Measurements from ENCODE around the gene POMGNT1.

The POMGNT1 gene

GRCh38 chr1:46183079-46183847, 15.0 kb downstream of the POMGNT1 start:
- Histone ChIP-seq H3K36me3 (ENCODE audit: control insufficient read depth, insufficient read depth, low read length) (peaks cover 11% of the 10 kb centered on the region), H3K9me3 (ENCODE audit: control insufficient read depth, low read length) (no peaks in the 10 kb centered on the region), H3K27ac (ENCODE audit: low read depth, low read length, severe bottlenecking) (peak overlapping the region; percentile 89), H3K4me3 (ENCODE audit: extremely low read depth, insufficient read depth, low read length, poor library complexity, severe bottlenecking) (no peak overlapping the region), H3K4me1 (ENCODE audit: control insufficient read depth, insufficient read depth, low read length, poor library complexity, severe bottlenecking) (peaks cover 22% of the 10 kb centered on the region)
- 79 to 84% methylated on average over 5 to 7 of the region's 8 CpGs for WGBS, 2 experiments (ENCODE audit: insufficient coverage in 2 of 2)

GRCh38 chr1:46181343-46182260, 16.6 kb downstream of the POMGNT1 start:
- WGBS, 2 experiments (ENCODE audit: insufficient coverage in 2 of 2) = 92% methylated on average over 6 to 7 of the region's 10 CpGs
- no peaks in the 10 kb centered on the region for H3K36me3 ChIP-seq (ENCODE audit: control insufficient read depth, insufficient read depth, low read length)
- no peak overlapping the region for H3K27ac ChIP-seq (ENCODE audit: low read depth, low read length, severe bottlenecking)
- no peaks in the 10 kb centered on the region for H3K9me3 ChIP-seq (ENCODE audit: control insufficient read depth, low read length)
- H3K4me3 ChIP-seq (ENCODE audit: extremely low read depth, insufficient read depth, low read length, poor library complexity, severe bottlenecking) = no peak overlapping the region
- peaks cover 22% of the 10 kb centered on the region for H3K4me1 ChIP-seq (ENCODE audit: control insufficient read depth, insufficient read depth, low read length, poor library complexity, severe bottlenecking)

GRCh38 chr1:46180082-46180616, 18.1 kb downstream of the POMGNT1 start:
- no peaks in the 10 kb centered on the region for H3K9me3 ChIP-seq (ENCODE audit: control insufficient read depth, low read length)
- H3K36me3 ChIP-seq (ENCODE audit: control insufficient read depth, insufficient read depth, low read length) = no peaks in the 10 kb centered on the region
- H3K4me3 ChIP-seq (ENCODE audit: extremely low read depth, insufficient read depth, low read length, poor library complexity, severe bottlenecking) = no peak overlapping the region
- 46 to 56% methylated on average over 7 to 8 of the region's 12 CpGs for WGBS, 2 experiments (ENCODE audit: insufficient coverage in 2 of 2)
- peaks cover 22% of the 10 kb centered on the region for H3K4me1 ChIP-seq (ENCODE audit: control insufficient read depth, insufficient read depth, low read length, poor library complexity, severe bottlenecking)
- no peak overlapping the region for H3K27ac ChIP-seq (ENCODE audit: low read depth, low read length, severe bottlenecking)

- H3K36me3 ChIP-seq (ENCODE audit: control insufficient read depth, insufficient read depth, low read length) = no peaks in the 10 kb centered on the region
- no peak overlapping the region for H3K4me3 ChIP-seq (ENCODE audit: extremely low read depth, insufficient read depth, low read length, poor library complexity, severe bottlenecking)
- H3K4me1 ChIP-seq (ENCODE audit: control insufficient read depth, insufficient read depth, low read length, poor library complexity, severe bottlenecking) = peaks cover 26% of the 10 kb centered on the region
- no peak overlapping the region for H3K27ac ChIP-seq (ENCODE audit: low read depth, low read length, severe bottlenecking)
- no peaks in the 10 kb centered on the region for H3K9me3 ChIP-seq (ENCODE audit: control insufficient read depth, low read length)
- WGBS, 2 experiments (ENCODE audit: insufficient coverage in 2 of 2) = 15 to 28% methylated on average over 6 to 8 of the region's 10 CpGs
These were observed 18.8 kb downstream of the POMGNT1 start for GRCh38 chr1:46179138-46180081.

GRCh38 chr1:46176211-46176865, 21.9 kb downstream of the POMGNT1 start, which contains the start of gene P3R3URF:
P3R3URF (minus strand) TSS chr1:46176488; CDS start chr1:46176471, 17 bp downstream.
- peak within 1 kb of the TSS; percentile 3 for H3K27ac ChIP-seq (ENCODE audit: low read depth, low read length, severe bottlenecking)
- H3K4me1 ChIP-seq (ENCODE audit: control insufficient read depth, insufficient read depth, low read length, poor library complexity, severe bottlenecking) = peaks cover 20% of the 10 kb centered on the region
- no peak within 1 kb of the TSS for H3K4me3 ChIP-seq (ENCODE audit: extremely low read depth, insufficient read depth, low read length, poor library complexity, severe bottlenecking)
- H3K36me3 ChIP-seq (ENCODE audit: control insufficient read depth, insufficient read depth, low read length) = no peaks in the 10 kb centered on the region
- WGBS, 2 experiments (ENCODE audit: insufficient coverage in 2 of 2) = 91 to 95% methylated on average over 12 of the region's 13 CpGs
- no peaks in the 10 kb centered on the region for H3K9me3 ChIP-seq (ENCODE audit: control insufficient read depth, low read length)

GRCh38 chr1:46175243-46175642, 23.0 kb downstream of the POMGNT1 start:
- peak overlapping the region; percentile 3 for H3K27ac ChIP-seq (ENCODE audit: low read depth, low read length, severe bottlenecking)
- 78 to 93% methylated on average over 1 to 3 of the region's 3 CpGs for WGBS, 2 experiments (ENCODE audit: insufficient coverage in 2 of 2)
- H3K36me3 ChIP-seq (ENCODE audit: control insufficient read depth, insufficient read depth, low read length) = no peaks in the 10 kb centered on the region
- H3K4me1 ChIP-seq (ENCODE audit: control insufficient read depth, insufficient read depth, low read length, poor library complexity, severe bottlenecking) = peaks cover 20% of the 10 kb centered on the region
- H3K4me3 ChIP-seq (ENCODE audit: extremely low read depth, insufficient read depth, low read length, poor library complexity, severe bottlenecking) = no peak overlapping the region
- no peaks in the 10 kb centered on the region for H3K9me3 ChIP-seq (ENCODE audit: control insufficient read depth, low read length)

GRCh38 chr1:46174448-46175231, 23.6 kb downstream of the POMGNT1 start, which contains the start of gene TSPAN1:
TSPAN1 (plus strand) TSS chr1:46175087; CDS start chr1:46181108, 6,021 bp downstream.
- Histone ChIP-seq H3K9me3 (ENCODE audit: control insufficient read depth, low read length) (no peaks in the 10 kb centered on the region), H3K4me1 (ENCODE audit: control insufficient read depth, insufficient read depth, low read length, poor library complexity, severe bottlenecking) (peaks cover 20% of the 10 kb centered on the region), H3K4me3 (ENCODE audit: extremely low read depth, insufficient read depth, low read length, poor library complexity, severe bottlenecking) (no peak within 1 kb of the TSS), H3K27ac (ENCODE audit: low read depth, low read length, severe bottlenecking) (peak within 1 kb of the TSS; percentile 3), H3K36me3 (ENCODE audit: control insufficient read depth, insufficient read depth, low read length) (no peaks in the 10 kb centered on the region)
- 79 to 90% methylated on average over 8 to 9 of the region's 11 CpGs for WGBS, 2 experiments (ENCODE audit: insufficient coverage in 2 of 2)

- H3K4me3 ChIP-seq (ENCODE audit: extremely low read depth, insufficient read depth, low read length, poor library complexity, severe bottlenecking) = no peak overlapping the region
- no peak overlapping the region for H3K27ac ChIP-seq (ENCODE audit: low read depth, low read length, severe bottlenecking)
- 80% methylated on average over 2 of the region's 4 CpGs; no CpG with 5 or more reads in 1 of the 2 experiments for WGBS, 2 experiments (ENCODE audit: insufficient coverage in 2 of 2)
- H3K4me1 ChIP-seq (ENCODE audit: control insufficient read depth, insufficient read depth, low read length, poor library complexity, severe bottlenecking) = peaks cover 20% of the 10 kb centered on the region
- H3K9me3 ChIP-seq (ENCODE audit: control insufficient read depth, low read length) = no peaks in the 10 kb centered on the region
- H3K36me3 ChIP-seq (ENCODE audit: control insufficient read depth, insufficient read depth, low read length) = no peaks in the 10 kb centered on the region
These were observed 24.8 kb downstream of the POMGNT1 start for GRCh38 chr1:46173361-46173856.

GRCh38 chr1:46172321-46172720, 25.9 kb downstream of the POMGNT1 start:
- WGBS, 2 experiments (ENCODE audit: insufficient coverage in 2 of 2) = 95 to 98% methylated on average over 3 to 4 of the region's 4 CpGs
- Histone ChIP-seq H3K4me1 (ENCODE audit: control insufficient read depth, insufficient read depth, low read length, poor library complexity, severe bottlenecking) (peaks cover 20% of the 10 kb centered on the region), H3K36me3 (ENCODE audit: control insufficient read depth, insufficient read depth, low read length) (no peaks in the 10 kb centered on the region), H3K4me3 (ENCODE audit: extremely low read depth, insufficient read depth, low read length, poor library complexity, severe bottlenecking) (no peak overlapping the region), H3K27ac (ENCODE audit: low read depth, low read length, severe bottlenecking) (no peak overlapping the region), H3K9me3 (ENCODE audit: control insufficient read depth, low read length) (no peaks in the 10 kb centered on the region)
